Measurements from ENCODE around the gene RAB13.
A peak's percentile ranks its signal among the peaks of the same experiment; 100 is the strongest.

Gene RAB13

DNA sequence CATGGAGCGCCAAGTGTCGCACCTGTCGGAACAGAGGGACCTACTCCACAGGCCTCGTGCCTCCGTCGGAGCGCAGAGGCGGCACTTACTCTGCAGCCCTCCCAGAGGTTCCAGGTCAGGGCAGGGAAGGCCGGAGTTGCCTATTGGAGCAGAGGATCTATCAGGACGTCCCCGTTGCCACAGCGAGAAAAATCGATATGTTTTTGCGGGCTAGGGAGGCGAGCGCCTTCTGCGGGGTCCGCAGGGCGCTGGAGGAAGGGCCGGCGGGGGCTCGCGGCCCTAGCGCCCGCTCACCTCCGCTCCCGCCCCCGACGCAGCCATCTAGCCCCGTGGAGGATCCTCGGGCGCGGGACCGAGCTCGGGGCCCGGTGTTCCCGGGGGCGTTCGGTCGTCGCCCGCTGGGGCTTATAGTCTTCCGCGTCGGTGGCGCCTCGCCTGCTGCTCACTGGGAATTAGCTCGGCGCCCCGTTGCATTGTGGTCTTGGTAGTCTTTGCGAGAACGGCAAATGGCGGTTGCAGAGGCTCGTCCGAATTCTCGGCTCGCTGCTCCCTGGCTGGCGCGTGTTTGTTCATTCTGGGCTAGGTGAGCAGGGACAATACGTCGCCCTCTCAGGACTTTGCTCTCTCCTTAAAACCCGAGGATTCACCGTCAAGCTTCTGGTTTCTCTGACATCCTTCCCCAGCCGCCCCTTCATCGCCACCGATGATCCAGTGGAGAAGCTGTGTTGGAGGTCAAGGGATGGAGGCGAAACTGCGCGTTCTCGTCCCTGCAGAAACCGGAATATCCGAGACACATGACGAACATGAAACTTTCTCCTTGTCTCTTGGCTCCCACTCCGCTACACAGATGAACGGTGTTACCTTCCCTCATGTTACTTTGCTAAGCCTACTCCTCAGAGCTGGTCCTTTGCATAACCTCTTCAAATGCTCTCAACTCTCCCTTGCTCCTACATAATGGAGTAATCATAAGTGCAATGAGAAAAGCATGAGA is 8.6 kb downstream of the RAB13 start, which contains the start of gene JTB:
TSS of gene JTB (minus strand) at position 425 of the 991 bp plus-strand sequence. CDS start at position 3, 422 bp downstream.
- DNase-seq = peak; percentile 83

GRCh38 chr1:153976819-153977249 is 9.3 kb downstream of the RAB13 start:
- no peak for DNase-seq

GRCh38 chr1:153973525-153973924 is 12.6 kb downstream of the RAB13 start:
- no peak for DNase-seq

DNA sequence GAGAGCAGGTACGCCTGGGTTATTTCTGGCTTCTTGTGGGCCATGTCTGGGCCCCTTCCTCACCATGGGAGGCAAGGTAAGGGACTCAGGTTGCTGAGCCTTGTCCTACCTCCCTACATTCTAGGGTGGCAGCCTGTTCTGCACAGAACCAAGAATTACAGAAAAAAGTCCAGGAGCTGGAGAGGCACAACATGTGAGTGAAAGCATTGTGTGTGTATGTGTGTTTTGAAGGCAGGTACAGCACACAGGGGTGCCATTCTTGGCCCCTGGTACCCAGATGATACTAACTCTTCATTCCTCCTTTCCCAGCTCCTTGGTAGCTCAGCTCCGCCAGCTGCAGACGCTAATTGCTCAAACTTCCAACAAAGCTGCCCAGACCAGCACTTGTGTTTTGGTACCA is 13.1 kb downstream of the RAB13 start:
- DNase-seq = no peak

DNA sequence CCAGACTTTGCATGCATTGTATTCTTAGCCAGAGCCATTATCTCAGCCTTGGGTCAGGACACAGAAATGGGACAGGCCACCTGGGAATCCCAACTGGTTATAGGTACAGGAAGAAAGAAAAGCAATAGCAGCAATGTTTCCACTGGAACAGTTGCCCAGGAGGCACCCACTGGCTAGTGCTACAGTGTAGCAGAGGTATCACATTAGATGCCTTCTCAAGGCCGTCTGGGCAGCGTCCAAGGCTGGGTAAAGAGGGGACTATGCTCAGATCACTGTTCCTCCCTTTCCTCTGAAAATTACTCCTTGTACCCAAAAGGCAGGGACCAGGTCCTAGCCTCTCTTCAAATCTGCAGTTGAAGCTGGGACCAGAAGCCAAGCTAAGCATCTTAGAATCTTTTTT is 15.8 kb downstream of the RAB13 start:
- no peak for DNase-seq

GRCh38 chr1:153968972-153969371 is 17.2 kb downstream of the RAB13 start:
- DNase-seq = no peak

DNA sequence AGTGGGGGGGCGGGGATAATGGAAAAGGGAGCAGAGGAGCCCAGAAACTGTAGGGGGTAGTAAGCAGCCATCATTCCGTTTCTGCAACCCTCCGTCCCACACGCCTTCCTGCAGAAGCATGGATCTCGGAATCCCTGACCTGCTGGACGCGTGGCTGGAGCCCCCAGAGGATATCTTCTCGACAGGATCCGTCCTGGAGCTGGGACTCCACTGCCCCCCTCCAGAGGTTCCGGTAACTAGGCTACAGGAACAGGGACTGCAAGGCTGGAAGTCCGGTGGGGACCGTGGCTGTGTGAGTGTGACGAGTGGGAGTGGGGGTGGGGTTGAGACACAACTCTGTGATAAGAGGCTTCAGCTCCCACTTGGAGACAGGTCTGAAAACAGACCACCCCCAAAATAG is 17.7 kb downstream of the RAB13 start:
- DNase-seq = no peak

DNA sequence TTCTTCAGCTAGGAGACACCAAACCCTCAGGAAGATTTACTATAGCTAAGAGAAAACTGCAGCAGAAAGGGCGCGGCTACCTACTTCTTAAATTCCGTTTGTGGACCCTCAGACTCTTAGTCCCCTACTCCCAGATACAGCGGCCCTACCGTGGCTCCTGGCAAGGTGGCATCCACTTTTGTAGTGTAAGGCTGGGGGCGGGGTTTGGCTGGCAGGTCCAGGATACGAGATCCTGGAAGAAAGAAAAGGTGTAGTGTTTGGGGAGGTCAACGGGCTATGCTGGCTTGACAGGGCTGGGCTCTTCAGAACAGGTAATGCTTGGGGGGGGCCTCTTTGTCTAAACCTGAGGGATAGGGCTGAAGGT is 18.2 kb downstream of the RAB13 start:
- no peak for DNase-seq

DNA sequence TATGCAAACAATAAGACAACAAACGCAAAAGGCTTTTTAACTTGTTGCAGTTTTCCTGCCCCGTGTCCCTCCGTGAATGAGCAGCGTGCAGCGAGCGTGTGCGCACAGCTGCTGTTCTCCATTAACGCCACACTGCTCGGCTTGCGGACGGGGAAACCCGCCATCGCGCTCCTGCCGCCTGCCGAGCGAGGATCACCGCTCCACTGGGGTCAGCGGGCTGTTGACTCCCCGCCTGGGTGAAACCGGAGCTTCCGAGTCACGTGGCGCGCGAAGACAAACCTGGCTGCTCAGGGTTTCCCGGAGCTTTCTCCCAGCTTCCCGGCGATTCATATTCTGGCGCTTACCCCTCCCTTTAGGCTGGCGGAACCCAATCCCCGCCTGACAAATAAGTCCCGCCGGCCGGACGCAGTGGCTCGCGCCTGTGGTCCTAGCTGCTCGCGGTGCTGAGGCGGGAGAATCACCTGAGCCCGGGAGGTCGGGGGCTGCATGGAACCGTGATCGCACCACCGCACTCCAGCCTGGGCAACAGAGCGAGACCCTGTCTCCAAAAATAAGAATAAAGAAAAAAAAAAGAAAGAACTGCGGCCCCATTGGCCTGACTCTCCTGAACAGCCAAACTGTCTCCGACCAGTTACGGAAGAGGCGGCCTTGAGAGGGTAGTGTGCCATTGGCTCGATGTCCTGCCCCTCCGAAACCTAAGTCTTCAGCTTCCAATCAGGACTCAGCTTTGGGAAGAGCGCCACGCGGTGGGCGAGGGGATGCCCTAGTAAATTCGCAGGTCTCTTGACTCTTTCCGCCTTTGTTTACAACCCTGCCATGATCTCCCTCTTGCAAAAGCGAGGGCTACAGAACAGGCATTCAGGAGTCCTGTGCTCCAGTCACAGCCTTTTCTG is 18.8 kb downstream of the RAB13 start, which contains the start of gene CREB3L4:
TSS of gene CREB3L4 (plus strand) at position 796 of the 893 bp plus-strand sequence. CDS start 624 bp downstream, outside the sequence.
- DNase-seq = peak; percentile 89

GRCh38 chr1:153963850-153964331 is 22.2 kb downstream of the RAB13 start:
- DNase-seq = no peak

- DNase-seq = peak; percentile 95
Observed at GRCh38 chr1:153963030-153963849, 22.9 kb downstream of the RAB13 start, which contains the start of gene SLC39A1. TSS of gene SLC39A1 (minus strand) at chr1:153963537. CDS start at chr1:153962715, 822 bp downstream.

- peak; percentile 22 for DNase-seq
Observed at GRCh38 chr1:153962088-153963029, 23.8 kb downstream of the RAB13 start.

DNA sequence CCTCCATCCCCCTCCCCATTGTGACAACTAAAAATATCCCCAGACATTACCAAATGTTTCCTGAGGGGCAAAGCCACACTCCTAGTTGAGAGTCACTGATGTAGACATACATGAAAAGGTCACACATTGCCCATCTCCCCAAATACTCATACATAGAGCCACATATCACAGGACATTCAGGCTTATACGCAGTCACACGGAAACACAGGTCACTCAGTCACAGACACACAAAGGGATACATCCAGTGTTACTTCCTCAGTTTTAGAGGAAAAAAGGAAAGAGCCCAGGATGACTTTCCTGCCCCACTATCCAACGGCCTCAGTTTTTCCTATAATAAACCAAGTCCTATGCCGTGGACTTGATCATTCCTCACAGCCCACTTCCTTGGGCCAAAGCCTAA is 24.7 kb downstream of the RAB13 start:
- no peak for DNase-seq

DNA sequence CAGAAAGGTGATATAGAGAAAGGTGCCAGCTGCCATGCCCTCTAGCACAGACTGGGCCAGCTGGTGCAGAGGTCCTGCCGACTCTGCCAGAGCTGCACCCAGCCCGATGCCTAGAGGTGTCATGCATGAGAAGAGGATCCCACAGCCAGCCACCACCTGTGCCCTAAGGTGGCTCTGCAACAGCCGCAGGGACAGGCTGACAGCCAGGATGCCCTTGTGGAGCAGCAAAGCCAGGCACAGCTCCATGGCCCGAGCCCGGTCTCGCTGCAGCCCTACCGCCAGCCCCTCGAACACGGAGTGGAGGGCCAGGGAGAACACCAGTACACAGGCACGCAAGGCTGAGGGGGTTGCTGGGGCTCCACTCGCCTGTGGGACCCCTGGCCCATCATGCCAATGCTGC is 25.9 kb downstream of the RAB13 start:
- DNase-seq = no peak

- no peak for DNase-seq
Observed at GRCh38 chr1:153959454-153959853, 26.7 kb downstream of the RAB13 start.

- DNase-seq = no peak
Observed at GRCh38 chr1:153958961-153959260, 27.2 kb downstream of the RAB13 start.

GRCh38 chr1:153958111-153958960 is 27.8 kb downstream of the RAB13 start, which contains the start of gene CRTC2:
TSS of gene CRTC2 (minus strand) at chr1:153958612. CDS start at chr1:153958497, 115 bp downstream.
- peak; percentile 98 for DNase-seq

DNA sequence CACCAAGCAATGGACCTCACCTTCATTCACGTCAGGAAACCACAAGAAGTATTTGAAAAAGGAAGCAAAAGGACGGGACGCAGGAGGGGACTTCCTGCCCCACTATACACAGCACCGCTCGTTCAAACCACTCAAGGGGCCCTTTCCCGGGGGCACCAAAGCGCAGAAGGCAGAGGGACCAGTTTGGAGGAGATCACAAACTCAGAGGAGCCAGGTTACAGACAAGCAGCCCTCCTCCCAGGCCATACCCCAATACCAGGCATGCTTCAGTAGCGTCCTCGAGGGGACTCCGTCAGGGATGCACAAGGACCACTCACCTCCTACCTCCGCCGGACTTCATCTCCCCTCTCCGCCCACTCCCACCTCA is 28.4 kb downstream of the RAB13 start:
- no peak for DNase-seq

- DNase-seq = no peak
Observed at GRCh38 chr1:153956997-153957715, 29.0 kb downstream of the RAB13 start.
